CD4-positive, alpha-beta T cell treated with Interleukin-6 at 100 ng/mL for 8 hours (primary cell): ENCODE measurements around the gene PTPRU.

Experiments used
- DNase-seq: peaks from one replicate; pipeline ENCODE4 v3.0.0-alpha.2; 2020; ENCODE audit warnings: mixed read lengths, low spot score

Gene PTPRU

GRCh38 chr1:29317063-29317915 lies 81.0 kb downstream of the PTPRU start:
- no peak for DNase-seq

GRCh38 chr1:29317916-29318530 lies 81.7 kb downstream of the PTPRU start:
- DNase-seq = no peak

DNA sequence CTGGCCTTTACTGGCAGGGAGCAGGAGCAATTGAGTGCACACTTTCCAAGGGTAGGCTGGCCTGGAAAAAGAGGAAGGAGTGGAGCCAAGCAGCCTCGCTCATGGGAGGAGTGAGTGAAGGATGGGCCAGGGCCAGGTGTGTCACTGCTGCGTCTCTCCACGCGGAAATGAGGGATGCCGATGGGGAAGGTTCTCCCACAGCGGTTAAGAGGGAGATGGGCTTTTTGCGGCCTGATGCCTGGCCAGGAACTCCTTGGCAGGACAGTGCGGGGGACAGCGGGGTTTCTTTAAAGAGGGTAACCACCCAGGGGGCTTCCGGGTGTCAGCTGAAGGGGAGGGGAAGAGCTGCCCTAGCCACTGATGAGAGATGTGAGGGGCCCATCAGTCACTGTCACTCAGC lies 82.4 kb downstream of the PTPRU start:
- DNase-seq = no peak

DNA sequence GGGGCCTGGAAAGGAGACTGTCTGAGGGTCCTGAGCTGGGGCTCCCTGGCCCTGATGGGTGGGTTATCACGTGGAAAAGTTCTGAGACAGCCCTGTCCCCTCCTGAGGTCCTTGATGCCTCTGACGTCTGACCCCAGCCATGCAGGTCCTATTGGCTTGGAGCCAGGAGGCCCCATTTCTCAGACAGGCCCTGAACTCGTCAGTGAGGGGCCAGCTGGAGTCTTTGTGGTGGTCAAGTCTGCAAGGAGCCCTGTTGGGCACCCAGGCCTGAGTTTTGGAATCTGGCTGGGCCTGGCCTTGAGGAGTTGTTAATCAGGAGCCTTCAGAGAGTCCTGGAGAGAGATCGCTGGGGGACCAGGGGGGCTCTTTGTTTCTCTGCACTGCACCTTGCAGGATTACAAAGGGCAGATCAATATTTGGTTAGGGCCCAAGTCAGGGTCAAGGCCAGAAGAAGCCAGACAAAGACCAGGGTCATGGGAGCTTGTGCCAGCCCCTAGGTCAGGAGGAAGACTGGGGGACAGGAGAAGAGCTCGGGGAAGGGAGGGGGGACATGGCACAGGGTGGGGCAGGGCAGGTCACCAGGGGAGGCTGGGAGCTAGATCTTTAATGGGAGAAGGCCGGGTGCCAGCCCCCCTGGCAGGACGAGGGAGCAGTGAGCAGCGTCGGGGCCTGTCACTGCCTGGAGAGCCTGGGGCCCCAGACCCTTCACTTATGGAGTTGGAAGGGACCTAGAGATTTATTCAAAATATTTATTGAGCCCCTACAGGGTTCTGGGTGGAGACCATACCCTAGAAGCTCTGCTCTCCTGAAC lies 83.2 kb downstream of the PTPRU start:
- DNase-seq = no peak

DNA sequence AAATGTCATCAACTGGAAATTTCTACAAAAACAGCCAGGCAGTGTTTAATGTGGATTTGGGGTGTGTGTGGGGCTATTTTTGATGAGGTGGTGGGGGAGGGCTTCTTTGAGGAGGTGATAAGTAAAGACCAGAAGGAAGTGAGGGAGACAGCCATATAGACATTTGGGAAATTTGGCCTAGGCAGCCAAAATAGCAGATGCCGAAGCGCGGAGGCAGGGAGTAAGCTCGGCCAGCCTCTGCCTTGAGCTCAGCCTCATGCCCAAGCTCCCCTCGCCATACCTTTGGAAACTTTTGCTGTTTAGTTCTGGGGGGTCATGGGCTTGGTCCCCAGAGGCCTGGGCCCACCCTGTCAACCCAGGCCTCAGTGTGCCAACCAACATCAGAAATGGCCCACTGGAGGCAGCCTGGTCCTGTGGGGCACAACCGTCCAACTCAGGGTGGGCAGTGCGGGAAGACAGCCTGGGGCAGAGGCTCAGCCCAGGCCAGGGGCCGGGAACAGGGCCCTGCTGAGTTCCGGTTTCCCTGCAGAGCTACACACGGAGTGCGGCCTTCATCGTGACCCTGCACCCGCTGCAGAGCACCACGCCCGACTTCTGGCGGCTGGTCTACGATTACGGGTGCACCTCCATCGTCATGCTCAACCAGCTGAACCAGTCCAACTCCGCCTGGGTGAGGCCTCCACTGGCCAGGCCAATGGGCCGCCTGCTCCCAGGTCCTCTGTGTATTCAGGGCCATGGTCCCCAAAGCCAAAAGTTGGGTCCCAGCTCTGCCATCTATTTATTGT lies 84.0 kb downstream of the PTPRU start:
- DNase-seq = no peak

- DNase-seq = no peak
These were observed 84.9 kb downstream of the PTPRU start for GRCh38 chr1:29321176-29321575.

DNA sequence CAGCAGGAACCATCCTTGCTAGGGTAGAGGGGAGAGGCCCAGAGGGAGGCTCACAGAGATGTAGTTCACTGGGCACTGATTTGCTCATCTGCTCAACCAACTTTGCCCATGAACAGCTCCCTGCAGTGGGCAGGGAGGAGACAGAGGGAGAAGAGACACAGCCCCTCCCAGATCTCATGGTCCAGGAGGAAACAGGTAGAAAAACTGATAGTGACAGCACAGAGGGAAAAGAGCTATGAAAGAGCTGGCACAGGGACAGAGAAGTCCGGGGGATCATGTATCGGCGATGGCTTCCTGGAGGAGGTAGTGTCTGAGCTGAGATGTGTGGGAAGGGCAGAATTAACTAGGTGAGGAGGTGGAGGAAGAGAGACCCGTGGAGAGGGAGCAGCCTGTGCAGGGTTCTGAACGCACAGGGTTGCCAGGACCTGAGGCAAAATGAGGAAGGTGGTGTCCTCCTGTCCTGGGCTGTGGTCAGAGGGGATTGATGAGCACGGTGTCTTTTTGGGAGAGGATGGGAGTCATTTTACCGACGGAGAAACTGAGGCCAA lies 85.9 kb downstream of the PTPRU start:
- no peak for DNase-seq

- no peak for DNase-seq
These were observed 86.7 kb downstream of the PTPRU start for GRCh38 chr1:29322861-29323585.

DNA sequence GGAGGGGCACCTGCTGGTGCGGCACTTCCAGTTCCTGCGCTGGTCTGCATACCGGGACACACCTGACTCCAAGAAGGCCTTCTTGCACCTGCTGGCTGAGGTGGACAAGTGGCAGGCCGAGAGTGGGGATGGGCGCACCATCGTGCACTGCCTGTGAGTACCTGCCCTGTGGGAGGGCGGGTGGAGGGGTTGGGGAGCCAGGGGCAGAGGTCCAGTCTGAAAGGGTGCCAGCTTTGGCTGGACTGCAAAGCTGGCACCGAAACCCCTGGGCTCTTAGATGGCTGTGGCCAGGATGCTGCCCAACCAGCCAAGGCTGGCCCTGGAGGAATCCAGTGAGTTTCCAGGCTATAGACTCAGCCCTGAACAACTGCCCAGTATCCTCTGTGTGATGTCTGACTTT lies 87.3 kb downstream of the PTPRU start:
- DNase-seq = no peak

DNA sequence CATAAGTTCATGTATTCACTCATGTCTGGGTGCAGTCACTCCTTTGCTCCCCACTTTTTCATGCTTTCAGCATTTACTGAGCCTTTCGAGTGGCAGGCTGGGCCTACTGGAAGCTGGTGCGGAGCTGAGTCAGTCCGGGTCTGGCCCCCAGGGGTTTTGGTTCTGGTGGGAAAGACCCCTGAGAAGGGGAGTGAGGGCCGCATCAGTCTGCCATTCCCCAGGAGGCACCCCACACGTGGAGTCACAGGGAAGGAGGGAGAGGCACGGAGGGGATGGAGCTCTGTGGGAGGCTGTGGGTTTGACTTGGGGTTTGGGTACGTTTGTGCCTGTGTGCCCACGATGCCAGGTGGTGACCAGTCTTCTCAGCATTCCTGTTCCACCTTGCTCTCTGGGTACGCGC lies 87.9 kb downstream of the PTPRU start:
- no peak for DNase-seq

GRCh38 chr1:29324771-29325351 lies 88.5 kb downstream of the PTPRU start:
- no peak for DNase-seq

- DNase-seq = no peak
These were observed 89.4 kb downstream of the PTPRU start for GRCh38 chr1:29325675-29326074.

- no peak for DNase-seq
These were observed 89.8 kb downstream of the PTPRU start for GRCh38 chr1:29326123-29326522.

DNA sequence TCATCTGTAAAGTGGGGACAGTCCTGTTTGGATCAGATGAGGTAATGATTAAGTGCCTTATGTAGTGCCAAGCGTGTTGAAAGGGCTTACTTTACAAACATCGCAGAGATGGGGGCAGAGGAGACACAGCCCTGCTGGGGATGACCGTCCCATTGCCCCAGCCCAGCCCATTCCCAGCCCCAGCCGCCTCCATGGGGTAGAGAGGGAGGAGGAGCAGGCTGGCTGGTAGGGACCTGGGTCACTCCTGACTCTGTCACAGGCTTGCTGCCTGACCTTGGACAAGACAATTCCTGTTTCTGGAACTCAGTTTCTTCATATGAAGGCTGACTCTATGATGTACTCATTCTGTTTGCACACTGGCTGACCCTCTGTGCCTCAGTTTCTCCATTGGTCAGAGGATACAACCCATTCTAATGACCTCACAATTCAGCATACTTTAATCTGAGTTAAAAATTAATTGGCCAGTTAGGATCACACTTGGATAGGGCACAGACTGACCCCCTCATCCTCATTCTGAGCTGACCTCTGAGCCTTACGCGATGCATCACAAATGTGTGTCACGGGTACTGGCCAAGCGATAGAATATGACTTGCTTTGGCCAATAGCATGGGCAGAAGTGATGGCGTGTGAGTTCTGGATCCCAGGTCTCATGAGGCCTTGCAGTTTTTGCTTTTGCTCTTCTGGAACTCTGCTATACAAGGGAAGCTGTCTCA lies 91.1 kb downstream of the PTPRU start:
- no peak for DNase-seq

GRCh38 chr1:29329022-29329775 lies 92.9 kb downstream of the PTPRU start:
- no peak for DNase-seq

- no peak for DNase-seq
These were observed 93.8 kb downstream of the PTPRU start for GRCh38 chr1:29330089-29330488.

GRCh38 chr1:29330856-29331255 lies 94.5 kb downstream of the PTPRU start:
- DNase-seq = no peak

DNA sequence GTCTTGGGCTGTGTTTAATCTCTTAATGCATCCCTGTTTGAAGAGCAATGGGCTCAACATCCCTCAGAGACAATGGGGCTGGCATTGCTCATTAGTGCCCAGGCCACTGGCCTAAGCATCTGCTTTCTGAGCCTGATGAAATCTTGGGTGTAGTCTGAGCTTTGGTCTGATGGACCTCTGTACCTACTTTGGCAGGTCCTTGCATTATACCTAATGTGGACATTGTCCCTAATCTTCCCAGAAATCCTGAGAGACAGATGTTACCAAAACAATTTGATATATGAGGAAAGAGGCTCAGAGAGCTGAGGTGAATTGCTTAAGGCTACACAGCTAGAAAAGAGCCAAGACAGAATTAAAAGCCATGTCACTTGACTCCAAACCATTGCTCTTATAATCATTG lies 95.0 kb downstream of the PTPRU start:
- DNase-seq = no peak

DNA sequence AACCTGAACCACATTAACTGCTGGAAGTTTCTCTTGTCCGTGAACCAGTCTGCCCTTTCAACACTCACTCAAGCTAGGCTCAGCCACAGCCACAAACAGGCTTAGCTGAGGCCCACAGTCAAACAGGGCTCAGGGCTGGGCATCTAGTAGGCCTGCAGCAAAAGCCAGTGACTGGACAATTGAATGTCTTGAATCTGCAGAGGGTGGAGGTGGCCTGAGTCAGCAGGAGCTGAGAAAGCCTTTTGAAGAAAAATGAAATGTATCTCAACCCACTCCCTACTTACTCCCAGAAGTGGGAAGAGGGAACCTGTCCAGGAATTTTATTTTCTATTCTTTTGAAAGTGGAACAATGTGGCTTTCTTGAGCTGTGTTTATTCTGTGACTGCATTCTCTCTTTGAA lies 95.4 kb downstream of the PTPRU start:
- DNase-seq = no peak
